Kidney (tissue), 14 donors: ENCODE data around the gene PLA2R1. TPM values are rescaled to one million over a fixed set of nuclear protein-coding genes. Genes with fewer than 3 reads are reported as not detected.
A peak's percentile ranks its signal among the peaks of the same experiment; 100 is the strongest.

Experiments used
- DNase-seq, 5 donors: peaks; one replicate each; pipeline ENCODE4 v3.0.0-alpha.2; 2013 to 2020
- FAIRE-seq: peaks from 2 replicates; lab custom pipeline; 2012; peaks lifted over from hg19 to GRCh38; lab: Jason Lieb, UNC
- H3K27ac ChIP-seq, 2 donors: one replicate each; pipeline ENCODE4 v1.7.0; 2013; ENCODE audit warnings: low read depth in 2 of 2, low read length in 2 of 2, inconsistent platforms in 1 of 2
- H3K27me3 ChIP-seq: one replicate; pipeline ENCODE4 v1.7.1; 2013; ENCODE audit warnings: low read length, inconsistent platforms; ENCODE audit not compliant: control insufficient read depth, insufficient read depth
- H3K36me3 ChIP-seq, 3 donors: one replicate each; pipeline versions ENCODE4 v1.7.0 to v1.7.1; 2013; ENCODE audit warnings: low read length in 3 of 3, control low read depth in 1 of 3, inconsistent platforms in 1 of 3; ENCODE audit not compliant: insufficient read depth in 3 of 3, control insufficient read depth in 2 of 3
- H3K4me1 ChIP-seq, 3 donors: one replicate each; pipeline versions ENCODE4 v1.7.0 to v1.7.1; 2013; ENCODE audit warnings: low read length in 3 of 3, inconsistent platforms in 1 of 3, low read depth in 1 of 3; ENCODE audit not compliant: control insufficient read depth in 2 of 3, insufficient read depth in 2 of 3
- H3K4me3 ChIP-seq, 3 donors: one replicate each; pipeline versions ENCODE4 v1.7.0 to v1.8.1; 2013; ENCODE audit warnings: low read length in 3 of 3, control low read depth in 1 of 3, inconsistent platforms in 1 of 3
- H3K9ac ChIP-seq, 3 donors: one replicate each; pipeline versions ENCODE4 v1.7.0 to v1.7.1; 2013; ENCODE audit warnings: low read length in 3 of 3, control low read depth in 1 of 3, inconsistent platforms in 1 of 3
- H3K9me3 ChIP-seq, 3 donors: one replicate each; pipeline versions ENCODE4 v1.7.0 to v1.7.1; 2013; ENCODE audit warnings: low read length in 3 of 3, control low read depth in 1 of 3, inconsistent platforms in 1 of 3; ENCODE audit not compliant: control insufficient read depth in 2 of 3, insufficient read depth in 1 of 3
- CTCF ChIP-seq: IDR thresholded peaks from 3 replicates; pipeline ENCODE4 v1.5.1; 2012; ENCODE audit warnings: mild to moderate bottlenecking, moderate library complexity, borderline replicate concordance; ENCODE audit not compliant: insufficient read depth; ENCODE audit errors: extremely low read depth
- intact Hi-C: fragments of 100-400 bp; cut with DNase I; formaldehyde crosslinking; loops from one replicate; pipeline ENCODE4 v1.11.1; 2022
- polyA plus RNA-seq: library from polyadenylated mRNA; stranded (reverse); fragments of 350-450 nt; fragmentation: Illumina TruSeq; extraction: RNeasy Lipid Tissue Mini Kit (QIAGEN cat#74804); gene quantifications from one replicate; pipeline ENCODE4 v1.2.3, GENCODE V29; 2014; ENCODE audit warnings: low read depth, low replicate concordance; ENCODE audit not compliant: insufficient read depth
- total RNA-seq: library from RNA; stranded (reverse); fragmentation: NEBNext Ultra II Directional; extraction: Animal tissue kit (Norgen Biotek cat#: 25700); gene quantifications from one replicate; pipeline ENCODE4 v1.2.1, GENCODE V29; 2021
- donor health status: control.
- donor health status: control.
- donor health status: control.
- donor health status: control.
- donor health status: control.
- donor health status: DM: yes; HTN: yes; CAD: no.
- donor health status: Normal renal cell carcinoma (clear cell type).

PLA2R1 gene
- total and polyA plus RNA-seq, 2 donors from 2014 or later: 6.6 to 71.9 TPM

GRCh38 chr2:160097326-160097725 is 34.9 kb upstream of the PLA2R1 start:
- no peak for TF ChIP-seq CTCF
- Histone ChIP-seq H3K9me3 (peaks cover 0 to 9% (median 0%) of the 10 kb centered on the region in 3 donors), H3K27ac (no peak overlapping the region), H3K4me3 (no peak overlapping the region), H3K9ac (no peak overlapping the region), H3K4me1 (no peaks in the 10 kb centered on the region), H3K27me3 (no peaks in the 10 kb centered on the region), H3K36me3 (no peaks in the 10 kb centered on the region)
- intact Hi-C loops: no loop called here
- no peak for FAIRE-seq
- no peak for DNase-seq

- no peak overlapping the region for H3K4me3 ChIP-seq
- intact Hi-C loops: no loop called here
These were observed 34.0 kb upstream of the PLA2R1 start for GRCh38 chr2:160096409-160096808.

GRCh38 chr2:160092445-160092844 is 30.0 kb upstream of the PLA2R1 start:
- TF ChIP-seq CTCF: no peak
- no peak overlapping the region for H3K4me3 ChIP-seq
- H3K4me1 ChIP-seq: no peaks in the 10 kb centered on the region
- H3K36me3 ChIP-seq: no peaks in the 10 kb centered on the region
- no peak overlapping the region for H3K27ac ChIP-seq
- no peak for FAIRE-seq
- H3K9me3 ChIP-seq: peaks cover 0 to 34% (median 13%) of the 10 kb centered on the region in 3 donors
- DNase-seq: peak in 1 of 5 donors; percentile 67
- no peaks in the 10 kb centered on the region for H3K27me3 ChIP-seq
- no peak overlapping the region for H3K9ac ChIP-seq
- intact Hi-C loops: no loop called here

More at GRCh38 chr2:160096409-160096808, 34.0 kb upstream of the PLA2R1 start:
- Histone ChIP-seq H3K9me3 (peaks cover 0 to 9% (median 0%) of the 10 kb centered on the region in 3 donors), H3K9ac (no peak overlapping the region), H3K27ac (no peak overlapping the region), H3K27me3 (no peaks in the 10 kb centered on the region), H3K4me1 (no peaks in the 10 kb centered on the region), H3K36me3 (no peaks in the 10 kb centered on the region)
- FAIRE-seq (no peak), DNase-seq (no peak)
- TF ChIP-seq CTCF: no peak

GRCh38 chr2:160091381-160091780 is 29.0 kb upstream of the PLA2R1 start:
- Histone ChIP-seq H3K4me1 (no peaks in the 10 kb centered on the region), H3K4me3 (no peak overlapping the region), H3K27ac (no peak overlapping the region), H3K36me3 (no peaks in the 10 kb centered on the region), H3K27me3 (no peaks in the 10 kb centered on the region), H3K9me3 (peaks cover 0 to 43% (median 13%) of the 10 kb centered on the region in 3 donors), H3K9ac (no peak overlapping the region)
- DNase-seq (no peak), FAIRE-seq (no peak)
- TF ChIP-seq CTCF: no peak
- intact Hi-C loops: no loop called here
